Activated effector memory CD4-positive, alpha-beta T cell treated with Interleukin-2 at 50 U/mL for 16 hours (primary cell): Measurements from ENCODE around the gene NCOA1.
"Not testable (repeated sequence)": the region's sequence is repeated elsewhere in the genome, so short reads cannot be mapped to it uniquely, and the experiment has no call there.

Source experiments
- DNase-seq: peaks from one replicate; pipeline ENCODE4 v3.0.0-alpha.2; 2020

The NCOA1 gene

GRCh38 chr2:24542269-24542872, 51.3 kb downstream of the NCOA1 start:
- no peak for DNase-seq

- no peak for DNase-seq
Observed at GRCh38 chr2:24543252-24543651, 52.2 kb downstream of the NCOA1 start.

- no peak for DNase-seq
Observed at GRCh38 chr2:24544456-24545115, 53.5 kb downstream of the NCOA1 start.

- DNase-seq: no peak
Observed at GRCh38 chr2:24546669-24547068, 55.6 kb downstream of the NCOA1 start.

- DNase-seq: no peak
Observed at GRCh38 chr2:24548058-24548457, 57.0 kb downstream of the NCOA1 start.

- DNase-seq: not testable (repeated sequence)
Observed at GRCh38 chr2:24550301-24550700, 59.2 kb downstream of the NCOA1 start.

GRCh38 chr2:24551016-24551415, 60.0 kb downstream of the NCOA1 start:
- no peak for DNase-seq

GRCh38 chr2:24552836-24553235, 61.8 kb downstream of the NCOA1 start:
- no peak for DNase-seq

GRCh38 chr2:24558781-24559472, 67.9 kb downstream of the NCOA1 start:
- no peak for DNase-seq

GRCh38 chr2:24559473-24560113, 68.5 kb downstream of the NCOA1 start:
- no peak for DNase-seq

GRCh38 chr2:24565537-24565936, 74.5 kb downstream of the NCOA1 start:
- DNase-seq: no peak

- no peak for DNase-seq
Observed at GRCh38 chr2:24566209-24566608, 75.2 kb downstream of the NCOA1 start.

GRCh38 chr2:24566630-24567029, 75.6 kb downstream of the NCOA1 start:
- DNase-seq: no peak

GRCh38 chr2:24568551-24568950, 77.5 kb downstream of the NCOA1 start:
- no peak for DNase-seq

- not testable (repeated sequence) for DNase-seq
Observed at GRCh38 chr2:24569565-24569964, 78.5 kb downstream of the NCOA1 start.

- no peak for DNase-seq
Observed at GRCh38 chr2:24570225-24570624, 79.2 kb downstream of the NCOA1 start.

- DNase-seq: no peak
Observed at GRCh38 chr2:24571828-24572442, 80.9 kb downstream of the NCOA1 start.

- no peak for DNase-seq
Observed at GRCh38 chr2:24576146-24576545, 85.1 kb downstream of the NCOA1 start.

GRCh38 chr2:24576617-24577016, 85.6 kb downstream of the NCOA1 start:
- no peak for DNase-seq

- DNase-seq: no peak
Observed at GRCh38 chr2:24577481-24577880, 86.4 kb downstream of the NCOA1 start.

GRCh38 chr2:24579053-24579803, 88.2 kb downstream of the NCOA1 start:
- DNase-seq: no peak

- no peak for DNase-seq
Observed at GRCh38 chr2:24580561-24580960, 89.5 kb downstream of the NCOA1 start.

GRCh38 chr2:24581971-24582370, 90.9 kb downstream of the NCOA1 start:
- DNase-seq: not testable (repeated sequence)
